ENCODE data around the gene CCDC14. TPM values are rescaled to one million over a fixed set of nuclear protein-coding genes. Genes with fewer than 3 reads are reported as not detected.

CCDC14 gene
- total and polyA plus RNA-seq, 12 donors: 5.8 to 18.9 (median 7.2) TPM

GRCh38 chr3:123961508-123961856, 453 bp upstream of the CCDC14 start:
- Histone ChIP-seq H3K36me3 (peaks cover 0 to 2% (median 0%) of the 10 kb centered on the region in 9 donors), H3K27me3 (no peaks in the 10 kb centered on the region), H3K4me1 (peaks cover 0 to 21% (median 9%) of the 10 kb centered on the region in 9 donors), H3K9me3 (no peaks in the 10 kb centered on the region), H3K27ac (peak overlapping the region in 9 of 10 donors; percentile 68 to 84 (median 79)), H3K4me3 (peak overlapping the region; percentile 67 to 85 (median 77))
- ATAC-seq (no peak), DNase-seq (no peak)
- WGBS, 2 donors: 5 to 6% methylated on average over 15 of the region's 15 CpGs
- intact Hi-C loops (cut with DNase I): no loop called here
- TF ChIP-seq, protein P1, sequence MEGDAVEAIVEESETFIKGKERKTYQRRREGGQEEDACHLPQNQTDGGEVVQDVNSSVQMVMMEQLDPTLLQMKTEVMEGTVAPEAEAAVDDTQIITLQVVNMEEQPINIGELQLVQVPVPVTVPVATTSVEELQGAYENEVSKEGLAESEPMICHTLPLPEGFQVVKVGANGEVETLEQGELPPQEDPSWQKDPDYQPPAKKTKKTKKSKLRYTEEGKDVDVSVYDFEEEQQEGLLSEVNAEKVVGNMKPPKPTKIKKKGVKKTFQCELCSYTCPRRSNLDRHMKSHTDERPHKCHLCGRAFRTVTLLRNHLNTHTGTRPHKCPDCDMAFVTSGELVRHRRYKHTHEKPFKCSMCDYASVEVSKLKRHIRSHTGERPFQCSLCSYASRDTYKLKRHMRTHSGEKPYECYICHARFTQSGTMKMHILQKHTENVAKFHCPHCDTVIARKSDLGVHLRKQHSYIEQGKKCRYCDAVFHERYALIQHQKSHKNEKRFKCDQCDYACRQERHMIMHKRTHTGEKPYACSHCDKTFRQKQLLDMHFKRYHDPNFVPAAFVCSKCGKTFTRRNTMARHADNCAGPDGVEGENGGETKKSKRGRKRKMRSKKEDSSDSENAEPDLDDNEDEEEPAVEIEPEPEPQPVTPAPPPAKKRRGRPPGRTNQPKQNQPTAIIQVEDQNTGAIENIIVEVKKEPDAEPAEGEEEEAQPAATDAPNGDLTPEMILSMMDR (IDR thresholded peaks at IDR 0.05): no peak

GRCh38 chr3:123953735-123954134, 7.3 kb downstream of the CCDC14 start:
- H3K36me3 ChIP-seq: peaks cover 0 to 69% (median 8%) of the 10 kb centered on the region in 9 donors
- no peak overlapping the region for H3K27ac ChIP-seq
- H3K4me1 ChIP-seq: peaks cover 0 to 7% (median 0%) of the 10 kb centered on the region in 9 donors
- no peak overlapping the region for H3K4me3 ChIP-seq
- intact Hi-C loops (cut with DNase I): no loop called here
- H3K9me3 ChIP-seq: no peaks in the 10 kb centered on the region
- ATAC-seq (no peak), DNase-seq (no peak)
- no peaks in the 10 kb centered on the region for H3K27me3 ChIP-seq
- TF ChIP-seq, protein P1 (IDR thresholded peaks at IDR 0.05): no peak
- WGBS, 2 donors: 96 to 98% methylated on average over 4 of the region's 4 CpGs

DNA sequence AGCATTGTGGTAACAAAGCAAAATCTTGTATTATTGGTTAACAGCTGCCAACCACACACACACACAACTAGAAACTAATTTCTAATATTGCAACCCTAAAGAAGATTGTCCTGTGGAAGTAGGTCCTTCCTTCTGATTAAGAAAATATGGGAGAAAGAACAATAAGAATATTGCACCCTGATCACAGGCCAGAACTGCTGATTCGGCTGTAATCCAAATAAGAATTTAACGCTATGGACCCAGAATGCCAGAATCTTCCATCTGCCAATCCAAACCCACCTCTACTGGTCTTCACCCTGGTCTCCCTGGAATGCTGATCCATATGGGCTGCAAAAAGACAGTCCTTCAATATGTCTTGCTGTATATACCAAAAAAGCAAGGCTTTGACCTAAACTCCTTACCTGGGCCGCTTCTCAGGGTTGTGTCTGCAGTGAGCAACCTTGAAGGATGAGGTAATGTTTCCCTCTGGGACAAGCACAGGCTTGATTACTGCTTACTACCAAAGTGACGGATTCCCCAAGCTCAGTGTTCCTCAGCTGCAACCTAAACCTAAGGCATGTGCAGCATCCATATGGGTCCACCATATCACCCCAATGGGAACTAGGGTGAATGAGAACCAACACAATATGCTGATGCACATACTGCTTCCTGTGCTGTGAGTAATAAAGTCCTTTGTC, 8.0 kb downstream of the CCDC14 start:
- no peak for ATAC-seq
- TF ChIP-seq, protein P1 (IDR thresholded peaks at IDR 0.05): no peak
- Histone ChIP-seq H3K27ac (no peak overlapping the region), H3K9me3 (no peaks in the 10 kb centered on the region), H3K36me3 (peaks cover 0 to 77% (median 15%) of the 10 kb centered on the region in 9 donors), H3K27me3 (no peaks in the 10 kb centered on the region), H3K4me1 (no peaks in the 10 kb centered on the region), H3K4me3 (no peak overlapping the region)
- 95 to 100% methylated on average over 4 of the region's 4 CpGs for WGBS, 2 donors
- intact Hi-C loops (cut with DNase I): no loop called here
- DNase-seq: no peak

- no peak for ATAC-seq
- no peak for DNase-seq
- H3K4me3 ChIP-seq: no peak overlapping the region
- no peaks in the 10 kb centered on the region for H3K27me3 ChIP-seq
- WGBS, 2 donors: 93 to 94% methylated on average over 6 of the region's 6 CpGs
- H3K4me1 ChIP-seq: no peaks in the 10 kb centered on the region
- no peaks in the 10 kb centered on the region for H3K9me3 ChIP-seq
- H3K27ac ChIP-seq: no peak overlapping the region
- H3K36me3 ChIP-seq: peaks cover 0 to 89% (median 20%) of the 10 kb centered on the region in 9 donors
- intact Hi-C loops (cut with DNase I): no loop called here
- TF ChIP-seq, protein P1 (IDR thresholded peaks at IDR 0.05): no peak
These were observed 9.2 kb downstream of the CCDC14 start for GRCh38 chr3:123951522-123952447.
